IMR-90 (cell line): ENCODE measurements around the gene ATP1A1.

Experiments
- BHLHE40 ChIP-seq: fragments of 150-350 bp; IDR thresholded peaks from 2 replicates; pipeline ENCODE4 v1.6.1; 2016; ENCODE audit warnings: mild to moderate bottlenecking, low read depth, low read length
- CEBPB ChIP-seq: IDR thresholded peaks from 2 replicates; pipeline ENCODE4 v1.6.1; 2012; ENCODE audit warnings: low read depth, low read length, improper control_type of control experiment
- ELK1 ChIP-seq: fragments of 150-350 bp; IDR thresholded peaks from 2 replicates; pipeline ENCODE4 v1.6.1; 2016; ENCODE audit warnings: low read depth, mild to moderate bottlenecking, low read length, moderate library complexity, borderline replicate concordance
- FOS ChIP-seq: fragments of 150-350 bp; IDR thresholded peaks from 2 replicates; pipeline ENCODE4 v1.6.1; 2016; ENCODE audit warnings: low read depth, low read length
- MAFK ChIP-seq: IDR thresholded peaks from 2 replicates; pipeline ENCODE4 v1.6.1; 2012; ENCODE audit warnings: low read depth, low read length, improper control_type of control experiment
- MAZ ChIP-seq: IDR thresholded peaks from 2 replicates; pipeline ENCODE4 v1.6.1; 2012; ENCODE audit warnings: low read depth, mild to moderate bottlenecking, low read length, improper control_type of control experiment, moderate library complexity, borderline replicate concordance
- MXI1 ChIP-seq: IDR thresholded peaks from 2 replicates; pipeline ENCODE4 v1.6.1; 2012; ENCODE audit warnings: low read depth, mild to moderate bottlenecking, low read length, moderate library complexity, borderline replicate concordance
- NFE2L2 ChIP-seq: fragments of 150-350 bp; IDR thresholded peaks from 2 replicates; pipeline ENCODE4 v1.6.1; 2016; ENCODE audit warnings: low read depth, mild to moderate bottlenecking, low read length
- POLR2A ChIP-seq: IDR thresholded peaks from 2 replicates; pipeline ENCODE4 v1.6.1; 2012; ENCODE audit warnings: mild to moderate bottlenecking, low read depth, low read length
- RAD21 ChIP-seq: IDR thresholded peaks from 2 replicates; pipeline ENCODE4 v1.6.1; 2012; ENCODE audit warnings: low read length, improper control_type of control experiment
- RFX5 ChIP-seq: IDR thresholded peaks from 2 replicates; pipeline ENCODE4 v1.8.0; 2012; ENCODE audit warnings: low read depth, mild to moderate bottlenecking, low read length, moderate library complexity
- SMC3 ChIP-seq: fragments of 150-350 bp; IDR thresholded peaks from 2 replicates; pipeline ENCODE4 v1.6.1; 2016; ENCODE audit warnings: low read depth, mild to moderate bottlenecking, antibody characterized with exemption, low read length, moderate library complexity
- TF ChIP-seq, protein P1 (sequence below): conservative IDR thresholded peaks from 2 replicates; pipeline ENCODE4 v1.5.1; 2012; ENCODE audit warnings: mild to moderate bottlenecking, low read depth, low read length, improper control_type of control experiment
- TF ChIP-seq, protein P2 (sequence below): fragments of 150-350 bp; IDR thresholded peaks from 2 replicates; pipeline ENCODE4 v1.6.1; 2017; ENCODE audit warnings: mild to moderate bottlenecking, antibody characterized with exemption, low read length, low read depth

- TF ChIP-seq, protein P1, sequence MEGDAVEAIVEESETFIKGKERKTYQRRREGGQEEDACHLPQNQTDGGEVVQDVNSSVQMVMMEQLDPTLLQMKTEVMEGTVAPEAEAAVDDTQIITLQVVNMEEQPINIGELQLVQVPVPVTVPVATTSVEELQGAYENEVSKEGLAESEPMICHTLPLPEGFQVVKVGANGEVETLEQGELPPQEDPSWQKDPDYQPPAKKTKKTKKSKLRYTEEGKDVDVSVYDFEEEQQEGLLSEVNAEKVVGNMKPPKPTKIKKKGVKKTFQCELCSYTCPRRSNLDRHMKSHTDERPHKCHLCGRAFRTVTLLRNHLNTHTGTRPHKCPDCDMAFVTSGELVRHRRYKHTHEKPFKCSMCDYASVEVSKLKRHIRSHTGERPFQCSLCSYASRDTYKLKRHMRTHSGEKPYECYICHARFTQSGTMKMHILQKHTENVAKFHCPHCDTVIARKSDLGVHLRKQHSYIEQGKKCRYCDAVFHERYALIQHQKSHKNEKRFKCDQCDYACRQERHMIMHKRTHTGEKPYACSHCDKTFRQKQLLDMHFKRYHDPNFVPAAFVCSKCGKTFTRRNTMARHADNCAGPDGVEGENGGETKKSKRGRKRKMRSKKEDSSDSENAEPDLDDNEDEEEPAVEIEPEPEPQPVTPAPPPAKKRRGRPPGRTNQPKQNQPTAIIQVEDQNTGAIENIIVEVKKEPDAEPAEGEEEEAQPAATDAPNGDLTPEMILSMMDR = no peak
- TF ChIP-seq RFX5 (no peak), BHLHE40 (no peak), CEBPB (no peak), POLR2A (no peak), RAD21 (no peak), MAFK (no peak), FOS (no peak), ELK1 (no peak), MXI1 (no peak), MAZ (no peak), SMC3 (no peak), NFE2L2 (no peak)
- TF ChIP-seq, protein P2, sequence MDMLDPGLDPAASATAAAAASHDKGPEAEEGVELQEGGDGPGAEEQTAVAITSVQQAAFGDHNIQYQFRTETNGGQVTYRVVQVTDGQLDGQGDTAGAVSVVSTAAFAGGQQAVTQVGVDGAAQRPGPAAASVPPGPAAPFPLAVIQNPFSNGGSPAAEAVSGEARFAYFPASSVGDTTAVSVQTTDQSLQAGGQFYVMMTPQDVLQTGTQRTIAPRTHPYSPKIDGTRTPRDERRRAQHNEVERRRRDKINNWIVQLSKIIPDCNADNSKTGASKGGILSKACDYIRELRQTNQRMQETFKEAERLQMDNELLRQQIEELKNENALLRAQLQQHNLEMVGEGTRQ = no peak
Measured at GRCh38 chr1:116431870-116432500, 58.9 kb downstream of the ATP1A1 start.
